ENCODE results near the gene PROM2. TPM values are rescaled to one million over a fixed set of nuclear protein-coding genes. Genes with fewer than 3 reads are reported as not detected.

The PROM2 gene
- total and polyA plus RNA-seq, 5 experiments from 2014 or later = 0.88 to 0.91 TPM; not detected in 3

GRCh38 chr2:95296011-95296410 is 21.8 kb downstream of the PROM2 start:
- ATAC-seq (no peak), DNase-seq (no peak)
- H3K27me3 Mint-ChIP-seq = peaks cover 0 to 35% (median 0%) of the 10 kb centered on the region in 5 donors
- H3K4me3 Mint-ChIP-seq = no peak overlapping the region
- peaks cover 0 to 11% (median 0%) of the 10 kb centered on the region in 3 donors for H3K36me3 Mint-ChIP-seq
- POLR2A ChIA-PET = no interaction called here
- no peak overlapping the region for H3K27ac Mint-ChIP-seq
- peaks cover 0 to 15% (median 10%) of the 10 kb centered on the region in 9 donors for H3K9me3 Mint-ChIP-seq
- H3K4me1 Mint-ChIP-seq = peaks cover 0 to 5% (median under 1%) of the 10 kb centered on the region in 4 donors

GRCh38 chr2:95296880-95297487 is 22.7 kb downstream of the PROM2 start, which contains the start of gene KCNIP3:
Gene KCNIP3, plus strand, starts transcription at chr2:95297347. Its CDS starts 92 bp downstream, at chr2:95297439.
- Mint-ChIP-seq H3K9me3 (peaks cover 0 to 8% (median 3%) of the 10 kb centered on the region in 9 donors), H3K4me3 (no peak within 1 kb of the TSS), H3K27ac (peak within 1 kb of the TSS in 2 of 10 donors; percentile 44 to 68), H3K36me3 (peaks cover 0 to 5% (median 0%) of the 10 kb centered on the region in 3 donors), H3K4me1 (peaks cover 0 to 6% (median under 1%) of the 10 kb centered on the region in 4 donors), H3K27me3 (peaks cover 0 to 35% (median 0%) of the 10 kb centered on the region in 5 donors)
- DNase-seq = no peak
- POLR2A ChIA-PET = no interaction called here
- ATAC-seq = no peak

- no peak overlapping the region for H3K4me3 Mint-ChIP-seq
- no peaks in the 10 kb centered on the region for H3K36me3 Mint-ChIP-seq
- POLR2A ChIA-PET = no interaction called here
These were observed 23.6 kb downstream of the PROM2 start for GRCh38 chr2:95297639-95298395.

GRCh38 chr2:95298486-95299111 is 24.4 kb downstream of the PROM2 start:
- Mint-ChIP-seq H3K27me3 (peaks cover 0 to 35% (median 0%) of the 10 kb centered on the region in 5 donors), H3K36me3 (no peaks in the 10 kb centered on the region), H3K9me3 (peaks cover 0 to 2% (median 0%) of the 10 kb centered on the region in 9 donors), H3K4me3 (peak overlapping the region in 1 of 10 donors; percentile 40), H3K4me1 (peaks cover 0 to 6% (median under 1%) of the 10 kb centered on the region in 4 donors), H3K27ac (no peak overlapping the region)
- POLR2A ChIA-PET = no interaction called here
- DNase-seq (no peak), ATAC-seq (no peak)

More at GRCh38 chr2:95297639-95298395, 23.6 kb downstream of the PROM2 start:
- Mint-ChIP-seq H3K27ac (no peak overlapping the region), H3K27me3 (peaks cover 0 to 35% (median 0%) of the 10 kb centered on the region in 5 donors), H3K4me1 (peaks cover 0 to 6% (median under 1%) of the 10 kb centered on the region in 4 donors), H3K9me3 (peaks cover 0 to 2% (median 0%) of the 10 kb centered on the region in 9 donors)
- no peak for ATAC-seq
- no peak for DNase-seq

- ATAC-seq = no peak
- DNase-seq = no peak
- Mint-ChIP-seq H3K36me3 (no peaks in the 10 kb centered on the region), H3K9me3 (no peaks in the 10 kb centered on the region), H3K27me3 (peaks cover 0 to 35% (median 0%) of the 10 kb centered on the region in 5 donors), H3K4me1 (peaks cover 0 to 6% (median under 1%) of the 10 kb centered on the region in 4 donors), H3K27ac (no peak overlapping the region), H3K4me3 (no peak overlapping the region)
- POLR2A ChIA-PET = no interaction called here
These were observed 25.7 kb downstream of the PROM2 start for GRCh38 chr2:95299961-95300360.

GRCh38 chr2:95300450-95300849 is 26.2 kb downstream of the PROM2 start:
- peaks cover 0 to 35% (median 0%) of the 10 kb centered on the region in 5 donors for H3K27me3 Mint-ChIP-seq
- DNase-seq = no peak
- no peaks in the 10 kb centered on the region for H3K36me3 Mint-ChIP-seq
- no peaks in the 10 kb centered on the region for H3K9me3 Mint-ChIP-seq
- H3K4me1 Mint-ChIP-seq = peaks cover 0 to 6% (median under 1%) of the 10 kb centered on the region in 4 donors
- peak in 1 of 2 donors; percentile 50 for ATAC-seq
- POLR2A ChIA-PET = no interaction called here
- H3K4me3 Mint-ChIP-seq = no peak overlapping the region
- H3K27ac Mint-ChIP-seq = no peak overlapping the region

GRCh38 chr2:95301186-95301585 is 26.9 kb downstream of the PROM2 start:
- no peaks in the 10 kb centered on the region for H3K9me3 Mint-ChIP-seq
- POLR2A ChIA-PET = no interaction called here
- no peak overlapping the region for H3K27ac Mint-ChIP-seq
- peaks cover 0 to 6% (median under 1%) of the 10 kb centered on the region in 4 donors for H3K4me1 Mint-ChIP-seq
- no peak overlapping the region for H3K4me3 Mint-ChIP-seq
- H3K36me3 Mint-ChIP-seq = no peaks in the 10 kb centered on the region
- peaks cover 0 to 31% (median 0%) of the 10 kb centered on the region in 5 donors for H3K27me3 Mint-ChIP-seq
- no peak for DNase-seq
- ATAC-seq = no peak

- H3K36me3 Mint-ChIP-seq = no peaks in the 10 kb centered on the region
- DNase-seq = no peak
- H3K4me1 Mint-ChIP-seq = peaks cover 0 to 4% (median 0%) of the 10 kb centered on the region in 4 donors
- no peak for ATAC-seq
- peaks cover 0 to 22% (median 0%) of the 10 kb centered on the region in 5 donors for H3K27me3 Mint-ChIP-seq
- no peak overlapping the region for H3K4me3 Mint-ChIP-seq
- POLR2A ChIA-PET = no interaction called here
- H3K27ac Mint-ChIP-seq = no peak overlapping the region
- no peaks in the 10 kb centered on the region for H3K9me3 Mint-ChIP-seq
These were observed 27.8 kb downstream of the PROM2 start for GRCh38 chr2:95301876-95302641.

GRCh38 chr2:95303191-95303919 is 29.1 kb downstream of the PROM2 start:
- DNase-seq = no peak
- POLR2A ChIA-PET = no interaction called here
- ATAC-seq = no peak
- Mint-ChIP-seq H3K36me3 (no peaks in the 10 kb centered on the region), H3K27me3 (peaks cover 0 to 15% (median 0%) of the 10 kb centered on the region in 5 donors), H3K4me3 (no peak overlapping the region), H3K4me1 (peaks cover 0 to 3% (median 0%) of the 10 kb centered on the region in 4 donors), H3K9me3 (no peaks in the 10 kb centered on the region), H3K27ac (peak overlapping the region in 1 of 10 donors; percentile 36)

GRCh38 chr2:95305380-95306061 is 31.3 kb downstream of the PROM2 start:
- peaks cover 0 to 6% (median 0%) of the 10 kb centered on the region in 4 donors for H3K4me1 Mint-ChIP-seq
- ATAC-seq (no peak), DNase-seq (no peak)
- H3K27me3 Mint-ChIP-seq = peaks cover 0 to 6% (median 0%) of the 10 kb centered on the region in 5 donors
- H3K9me3 Mint-ChIP-seq = no peaks in the 10 kb centered on the region
- H3K36me3 Mint-ChIP-seq = no peaks in the 10 kb centered on the region
- no peak overlapping the region for H3K27ac Mint-ChIP-seq
- POLR2A ChIA-PET = no interaction called here
- H3K4me3 Mint-ChIP-seq = no peak overlapping the region

GRCh38 chr2:95306336-95306895 is 32.2 kb downstream of the PROM2 start:
- no peak for DNase-seq
- no peak overlapping the region for H3K27ac Mint-ChIP-seq
- no peak overlapping the region for H3K4me3 Mint-ChIP-seq
- H3K27me3 Mint-ChIP-seq = peaks cover 0 to 3% (median 0%) of the 10 kb centered on the region in 5 donors
- H3K4me1 Mint-ChIP-seq = peaks cover 0 to 3% (median 0%) of the 10 kb centered on the region in 4 donors
- no peaks in the 10 kb centered on the region for H3K9me3 Mint-ChIP-seq
- POLR2A ChIA-PET = no interaction called here
- ATAC-seq = no peak
- H3K36me3 Mint-ChIP-seq = no peaks in the 10 kb centered on the region

All from naive thymus-derived CD8-positive, alpha-beta T cell (primary cell).